ENCODE results near the gene MXRA7.

DNA sequence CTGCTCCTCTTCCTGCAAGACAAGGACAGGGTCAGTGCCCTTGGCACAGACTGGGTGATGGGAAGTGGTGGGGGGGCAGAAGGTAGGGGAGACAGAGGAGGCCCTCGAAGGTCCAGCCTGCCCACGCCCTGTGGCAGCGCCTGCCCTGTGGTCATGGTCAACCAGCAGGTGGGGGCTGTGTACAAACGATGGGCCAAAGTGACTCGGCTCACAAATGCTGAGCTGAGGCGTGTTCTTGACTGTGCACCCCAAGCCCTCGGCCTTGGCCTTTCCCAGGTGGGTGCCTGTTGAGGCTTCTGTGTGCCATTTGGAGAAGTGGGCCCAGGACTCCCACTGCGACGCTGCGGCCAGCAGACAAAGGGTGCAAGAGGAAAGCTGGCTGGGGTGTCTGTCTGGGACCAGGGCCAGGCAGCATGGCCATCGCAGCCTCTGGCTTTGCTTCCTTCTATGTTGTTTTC is 22.6 kb downstream of the MXRA7 start:
- TF ChIP-seq EP300 (IDR thresholded peaks at IDR 0.05; ENCODE audit: borderline replicate concordance) (no peak), RAD21 (IDR thresholded peaks at IDR 0.05; ENCODE audit: low read depth) (no peak), YY1 (IDR thresholded peaks at IDR 0.05; ENCODE audit: low read depth) (no peak), TCF12 (IDR thresholded peaks at IDR 0.05; ENCODE audit: low read depth) (no peak), TEAD4 (IDR thresholded peaks at IDR 0.05) (no peak)
- TF ChIP-seq, protein P1, sequence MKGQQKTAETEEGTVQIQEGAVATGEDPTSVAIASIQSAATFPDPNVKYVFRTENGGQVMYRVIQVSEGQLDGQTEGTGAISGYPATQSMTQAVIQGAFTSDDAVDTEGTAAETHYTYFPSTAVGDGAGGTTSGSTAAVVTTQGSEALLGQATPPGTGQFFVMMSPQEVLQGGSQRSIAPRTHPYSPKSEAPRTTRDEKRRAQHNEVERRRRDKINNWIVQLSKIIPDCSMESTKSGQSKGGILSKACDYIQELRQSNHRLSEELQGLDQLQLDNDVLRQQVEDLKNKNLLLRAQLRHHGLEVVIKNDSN (IDR thresholded peaks at IDR 0.05) = no peak
- TF ChIP-seq, protein P2, sequence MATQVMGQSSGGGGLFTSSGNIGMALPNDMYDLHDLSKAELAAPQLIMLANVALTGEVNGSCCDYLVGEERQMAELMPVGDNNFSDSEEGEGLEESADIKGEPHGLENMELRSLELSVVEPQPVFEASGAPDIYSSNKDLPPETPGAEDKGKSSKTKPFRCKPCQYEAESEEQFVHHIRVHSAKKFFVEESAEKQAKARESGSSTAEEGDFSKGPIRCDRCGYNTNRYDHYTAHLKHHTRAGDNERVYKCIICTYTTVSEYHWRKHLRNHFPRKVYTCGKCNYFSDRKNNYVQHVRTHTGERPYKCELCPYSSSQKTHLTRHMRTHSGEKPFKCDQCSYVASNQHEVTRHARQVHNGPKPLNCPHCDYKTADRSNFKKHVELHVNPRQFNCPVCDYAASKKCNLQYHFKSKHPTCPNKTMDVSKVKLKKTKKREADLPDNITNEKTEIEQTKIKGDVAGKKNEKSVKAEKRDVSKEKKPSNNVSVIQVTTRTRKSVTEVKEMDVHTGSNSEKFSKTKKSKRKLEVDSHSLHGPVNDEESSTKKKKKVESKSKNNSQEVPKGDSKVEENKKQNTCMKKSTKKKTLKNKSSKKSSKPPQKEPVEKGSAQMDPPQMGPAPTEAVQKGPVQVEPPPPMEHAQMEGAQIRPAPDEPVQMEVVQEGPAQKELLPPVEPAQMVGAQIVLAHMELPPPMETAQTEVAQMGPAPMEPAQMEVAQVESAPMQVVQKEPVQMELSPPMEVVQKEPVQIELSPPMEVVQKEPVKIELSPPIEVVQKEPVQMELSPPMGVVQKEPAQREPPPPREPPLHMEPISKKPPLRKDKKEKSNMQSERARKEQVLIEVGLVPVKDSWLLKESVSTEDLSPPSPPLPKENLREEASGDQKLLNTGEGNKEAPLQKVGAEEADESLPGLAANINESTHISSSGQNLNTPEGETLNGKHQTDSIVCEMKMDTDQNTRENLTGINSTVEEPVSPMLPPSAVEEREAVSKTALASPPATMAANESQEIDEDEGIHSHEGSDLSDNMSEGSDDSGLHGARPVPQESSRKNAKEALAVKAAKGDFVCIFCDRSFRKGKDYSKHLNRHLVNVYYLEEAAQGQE (IDR thresholded peaks at IDR 0.05; ENCODE audit: low read depth) = no peak

Data from Ishikawa (cell line).